ENCODE measurements around the gene KRTAP4-9. TPM values are rescaled to one million over a fixed set of nuclear protein-coding genes. Genes with fewer than 3 reads are reported as not detected.

The KRTAP4-9 gene
- total and polyA plus RNA-seq, 9 of the 15 experiments (the other 6 are each of a cell fraction or from before 2014, with no cell fraction given), result not detected

DNA sequence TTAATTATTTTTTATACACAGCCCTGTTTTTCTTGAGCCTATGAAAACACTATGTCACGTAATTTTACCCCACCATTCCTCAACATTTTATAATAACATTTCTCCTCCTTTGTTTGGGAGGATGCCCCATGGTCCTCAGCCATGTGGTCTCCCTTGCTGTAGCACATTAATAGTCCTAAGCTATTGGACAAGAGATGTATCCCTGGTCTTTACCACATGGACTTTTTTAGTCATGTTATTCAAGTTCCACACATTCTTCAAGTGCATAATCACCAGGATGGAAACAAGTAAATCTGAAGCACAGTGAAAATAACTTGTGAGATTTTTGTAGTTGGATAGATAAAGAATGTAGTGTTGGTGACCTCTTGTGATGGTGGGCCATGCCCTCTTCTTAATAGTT is 43.2 kb upstream of the KRTAP4-9 start:
- peaks cover 0 to 4% of the 10 kb centered on the region in 2 experiments; a peak in 3 of 5 replicates for H3K27me3 ChIP-seq (ENCODE audit: control insufficient read depth in 2 of 2, insufficient read depth in 2 of 2, low read length in 2 of 2)
- H4K20me1 ChIP-seq (replicated peaks; ENCODE audit: control insufficient read depth, insufficient read depth, low read length), result no peaks in the 10 kb centered on the region; the same call in 1 of the 2 replicates
- ChIA-PET POLR2A (interaction anchor here (0.7 kb wide), 1 partner anchor 592 kb away, joined by 3 read pairs; no protein-coding TSS in a partner anchor), CTCF (ENCODE audit: low intra/inter-chr PET ratio) (no interaction called here)
- peaks cover 0 to 5% of the 10 kb centered on the region in 2 experiments; a peak in 2 of 5 replicates for H3K4me1 ChIP-seq (replicated peaks in 1 of 2; ENCODE audit: control insufficient read depth in 2 of 2, insufficient read depth in 2 of 2, low read length in 2 of 2)
- H3K4me3 ChIP-seq, result no peak overlapping the region
- no peaks in the 10 kb centered on the region for H3K79me2 ChIP-seq (ENCODE audit: control insufficient read depth, insufficient read depth, low read length)
- intact Hi-C loops (cut with micrococcal nuclease), result no loop called here
- no peak overlapping the region for H3K9ac ChIP-seq (ENCODE audit: insufficient read depth in 1 of 2, low read depth in 2 of 2, low read length in 2 of 2)
- in situ Hi-C loops (cut with MboI), result no loop called here
- WGBS (ENCODE audit: insufficient coverage, low coverage, missing lambda C conversion rate), result 0% methylated on average over 1 of the region's 1 CpG
- no peaks in the 10 kb centered on the region for H3K9me1 ChIP-seq (ENCODE audit: control insufficient read depth, insufficient read depth, low read length)
- no peaks in the 10 kb centered on the region for H3K9me3 ChIP-seq (replicated peaks; ENCODE audit: control insufficient read depth, insufficient read depth, low read depth, low read length)
- no peak overlapping the region for H3K4me2 ChIP-seq (ENCODE audit: insufficient read depth, low read length)
- TF ChIP-seq POLR2H (tag; IDR thresholded peaks at IDR 0.05; ENCODE audit: low read depth), result no peak
- TF ChIP-seq NCOA4 (IDR thresholded peaks at IDR 0.05; ENCODE audit: partially characterized antibody), result no peak
- TF ChIP-seq, protein P1, sequence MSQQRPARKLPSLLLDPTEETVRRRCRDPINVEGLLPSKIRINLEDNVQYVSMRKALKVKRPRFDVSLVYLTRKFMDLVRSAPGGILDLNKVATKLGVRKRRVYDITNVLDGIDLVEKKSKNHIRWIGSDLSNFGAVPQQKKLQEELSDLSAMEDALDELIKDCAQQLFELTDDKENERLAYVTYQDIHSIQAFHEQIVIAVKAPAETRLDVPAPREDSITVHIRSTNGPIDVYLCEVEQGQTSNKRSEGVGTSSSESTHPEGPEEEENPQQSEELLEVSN (IDR thresholded peaks at IDR 0.05; ENCODE audit: borderline replicate concordance in 1 of 2, extremely low read depth in 1 of 2, insufficient read depth in 1 of 2, insufficient read length in 1 of 2, low read depth in 1 of 2, low read length in 1 of 2, poor library complexity in 1 of 2, severe bottlenecking in 1 of 2), result no peak
- TF ChIP-seq C11orf30 (IDR thresholded peaks at IDR 0.05; ENCODE audit: low read depth), result no peak
- no peak for TF ChIP-seq HDAC8 (tag; IDR thresholded peaks at IDR 0.05)
- no peak for TF ChIP-seq BRD9 (IDR thresholded peaks at IDR 0.05; ENCODE audit: low read depth, partially characterized antibody)
- no peak for TF ChIP-seq ARID2 (IDR thresholded peaks at IDR 0.05)
- TF ChIP-seq ZC3H11A (IDR thresholded peaks at IDR 0.05; ENCODE audit: low read depth, low read length), result no peak
- no peak for TF ChIP-seq HNRNPLL (IDR thresholded peaks at IDR 0.05; ENCODE audit: low read depth, low read length, poor library complexity, severe bottlenecking)
- TF ChIP-seq SMARCA5 (IDR thresholded peaks at IDR 0.05), result no peak
- no peak for TF ChIP-seq ZBTB17 (CRISPR knock-in tag; IDR thresholded peaks at IDR 0.05)
- TF ChIP-seq ZNF57 (CRISPR knock-in tag; IDR thresholded peaks at IDR 0.05), result no peak
- TF ChIP-seq, protein P2, sequence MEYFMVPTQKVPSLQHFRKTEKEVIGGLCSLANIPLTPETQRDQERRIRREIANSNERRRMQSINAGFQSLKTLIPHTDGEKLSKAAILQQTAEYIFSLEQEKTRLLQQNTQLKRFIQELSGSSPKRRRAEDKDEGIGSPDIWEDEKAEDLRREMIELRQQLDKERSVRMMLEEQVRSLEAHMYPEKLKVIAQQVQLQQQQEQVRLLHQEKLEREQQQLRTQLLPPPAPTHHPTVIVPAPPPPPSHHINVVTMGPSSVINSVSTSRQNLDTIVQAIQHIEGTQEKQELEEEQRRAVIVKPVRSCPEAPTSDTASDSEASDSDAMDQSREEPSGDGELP (CRISPR knock-in tag; IDR thresholded peaks at IDR 0.05; ENCODE audit: borderline replicate concordance), result no peak
- no peak for TF ChIP-seq PTRF (tag; IDR thresholded peaks at IDR 0.05)
- TF ChIP-seq MCM3 (IDR thresholded peaks at IDR 0.05), result no peak
- no peak for TF ChIP-seq ZNF316 (IDR thresholded peaks at IDR 0.05)
- H2AFZ ChIP-seq (ENCODE audit: low read depth, low read length), result no peak overlapping the region
- no peaks in the 10 kb centered on the region for H3K36me3 ChIP-seq (ENCODE audit: control insufficient read depth, insufficient read depth, low read length)
- FAIRE-seq (no peak), DNase-seq (ENCODE audit: extremely low read depth in 1 of 4, low spot score in 3 of 4) (no peak), ATAC-seq (no peak)
- H3K27ac ChIP-seq (ENCODE audit: extremely low read depth, low read depth, low read length), result no peak overlapping the region
- no TSS peak for BruUV-seq (replicated peaks)
